HG03108 (cell line): ENCODE results near the gene MRM3.
"Not testable (repeated sequence)": the region's sequence is repeated elsewhere in the genome, so short reads cannot be mapped to it uniquely, and the experiment has no call there.

Experiments used
- ATAC-seq: cut with Tn5 transposase; IDR thresholded peaks from one replicate; pipeline ENCODE4 v1.9.1; 2021; ENCODE audit warnings: moderate library complexity; ENCODE audit not compliant: unreplicated experiment

MRM3 gene

DNA sequence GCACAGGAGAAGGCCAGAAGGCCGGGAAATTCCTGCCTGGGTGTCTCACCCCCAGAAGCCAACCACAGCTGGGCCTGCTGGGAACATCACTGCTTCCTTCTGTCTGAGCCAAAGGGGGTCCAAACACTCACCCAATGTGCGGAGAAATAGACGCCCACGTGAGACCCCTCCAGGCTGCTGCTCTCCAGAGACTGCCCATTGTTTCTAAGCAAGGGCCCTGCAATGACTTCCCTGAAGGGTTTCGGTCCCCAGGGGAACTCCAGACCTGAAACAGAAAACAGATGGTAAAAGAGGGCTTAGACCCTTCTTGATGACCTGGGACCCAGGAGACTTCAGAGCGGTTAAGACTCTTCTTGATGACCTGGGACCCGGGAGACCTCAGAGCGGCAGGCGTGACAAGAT lies 41.3 kb downstream of the MRM3 start:
- ATAC-seq = no peak

DNA sequence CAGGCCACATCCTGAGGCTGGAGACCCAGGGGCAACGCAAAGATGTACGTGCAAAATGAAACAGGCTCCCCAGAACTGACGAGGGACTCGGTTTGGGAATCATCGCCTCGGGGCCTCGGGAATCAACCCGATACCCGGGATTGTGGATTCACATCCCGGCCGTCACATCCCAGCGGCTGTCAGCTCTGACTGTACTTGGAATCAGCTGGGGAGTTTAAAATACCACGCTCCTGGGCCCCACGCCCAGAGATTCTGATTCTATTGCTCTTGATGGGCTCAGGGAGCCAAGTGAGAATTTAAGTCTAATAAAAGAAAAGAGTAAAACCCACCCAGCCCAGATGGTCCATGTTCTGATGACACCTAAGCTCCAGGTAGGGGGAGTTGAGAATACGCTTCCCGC lies 42.2 kb downstream of the MRM3 start:
- ATAC-seq = no peak

GRCh38 chr17:825216-825615 lies 43.1 kb downstream of the MRM3 start:
- no peak for ATAC-seq

GRCh38 chr17:826778-827177 lies 44.6 kb downstream of the MRM3 start:
- no peak for ATAC-seq

DNA sequence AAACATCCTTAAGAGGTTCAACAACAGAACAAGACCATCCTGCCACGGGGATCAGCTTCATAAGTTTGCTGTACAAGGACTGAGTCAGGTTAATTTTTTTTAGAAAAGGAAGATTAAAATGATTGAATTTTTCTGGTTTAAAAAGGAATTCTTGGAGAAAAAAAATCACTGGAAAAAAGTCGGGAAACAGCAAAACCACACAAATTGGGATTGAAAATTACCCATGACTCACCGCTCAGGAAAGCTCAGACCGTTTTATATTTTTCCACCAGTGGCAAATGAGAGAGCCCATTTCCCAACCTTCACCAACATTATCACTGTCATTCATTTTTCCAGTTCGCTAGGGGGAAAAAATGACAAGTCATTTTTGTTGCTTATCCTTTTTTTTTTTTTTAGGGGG lies 46.6 kb downstream of the MRM3 start:
- no peak for ATAC-seq

DNA sequence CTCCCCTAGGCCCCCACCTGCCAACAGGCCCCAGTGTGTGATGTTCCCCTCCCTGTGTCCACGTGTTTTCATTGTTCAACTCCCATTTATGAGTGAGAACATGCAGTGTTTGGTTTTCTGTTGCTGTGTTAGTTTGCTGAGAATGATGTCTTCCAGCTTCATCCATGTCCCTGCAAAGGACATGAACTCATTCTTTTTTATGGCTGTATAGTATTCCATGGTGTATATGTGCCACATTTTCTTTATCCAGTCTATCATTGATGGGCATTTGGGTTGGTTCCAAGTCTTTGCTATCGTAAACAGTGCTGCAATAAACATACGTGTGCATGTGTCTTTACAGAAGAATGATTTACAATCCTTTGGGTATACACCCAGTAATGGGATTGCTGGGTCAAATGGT lies 47.5 kb downstream of the MRM3 start:
- ATAC-seq = not testable (repeated sequence)

GRCh38 chr17:830381-830780 lies 48.2 kb downstream of the MRM3 start:
- no peak for ATAC-seq

GRCh38 chr17:830950-831349 lies 48.8 kb downstream of the MRM3 start:
- no peak for ATAC-seq

- ATAC-seq = no peak
Observed at GRCh38 chr17:834136-834535, 52.0 kb downstream of the MRM3 start.

DNA sequence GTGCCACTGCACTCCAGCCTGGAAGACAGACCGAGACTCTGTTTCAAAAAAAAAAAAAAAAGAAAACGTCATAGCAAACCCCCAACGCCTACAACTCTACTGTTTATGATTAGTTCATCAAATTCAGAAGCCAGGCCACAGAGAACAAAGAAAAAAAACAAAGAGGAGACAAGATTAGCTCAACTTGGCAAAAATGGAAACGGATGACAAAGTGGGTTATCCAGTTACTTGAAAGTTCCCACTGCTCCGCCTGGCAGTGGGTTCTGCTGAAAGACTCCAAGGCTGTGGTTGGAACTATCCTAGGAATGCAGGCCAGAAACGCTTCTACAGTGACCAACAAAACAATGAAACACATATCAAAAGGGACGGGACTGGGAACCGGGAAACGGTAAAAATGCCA lies 53.1 kb downstream of the MRM3 start:
- ATAC-seq = no peak

GRCh38 chr17:835721-836120 lies 53.6 kb downstream of the MRM3 start:
- ATAC-seq = not testable (repeated sequence)

- ATAC-seq = no peak
Observed at GRCh38 chr17:836151-836550, 54.0 kb downstream of the MRM3 start.

DNA sequence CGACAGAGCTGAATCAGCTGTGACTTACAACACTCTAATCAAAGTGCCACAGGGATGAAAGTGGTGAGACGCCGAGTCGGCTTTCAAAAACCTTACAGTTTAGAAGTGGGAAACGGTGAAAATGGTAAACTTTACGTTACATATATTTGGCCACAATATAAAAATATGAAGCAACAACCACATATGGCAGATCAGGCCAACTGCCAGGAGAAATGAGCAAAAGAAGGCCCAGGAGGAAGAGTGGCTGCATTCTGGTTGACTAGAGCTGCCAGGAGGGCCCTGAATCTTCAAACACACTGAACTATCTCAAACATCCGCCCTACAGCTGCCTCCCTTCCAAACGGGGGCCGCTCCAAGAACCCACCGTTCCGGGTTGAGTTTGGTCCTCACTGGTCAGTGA lies 56.3 kb downstream of the MRM3 start:
- ATAC-seq = no peak

- no peak for ATAC-seq
Observed at GRCh38 chr17:841313-841712, 59.2 kb downstream of the MRM3 start.
